BLaER1 (cell line): ENCODE measurements around the gene PLCL1.

Experiments used
- H3K27ac ChIP-seq: shearing (Covaris generic); formaldehyde crosslinking; 2 replicates; pipeline ENCODE4 v1.8.1; 2022
- H3K27me3 ChIP-seq: shearing (Covaris generic); formaldehyde crosslinking; 2 replicates; pipeline ENCODE4 v1.8.1; 2022
- H3K36me3 ChIP-seq: shearing (Covaris generic); formaldehyde crosslinking; 2 replicates; pipeline ENCODE4 v1.8.1; 2022
- H3K4me1 ChIP-seq: shearing (Covaris generic); formaldehyde crosslinking; 2 replicates; pipeline ENCODE4 v1.8.1; 2022
- H3K4me2 ChIP-seq: shearing (Covaris generic); formaldehyde crosslinking; 2 replicates; pipeline ENCODE4 v1.8.1; 2022
- H3K4me3 ChIP-seq: shearing (Covaris generic); formaldehyde crosslinking; 2 replicates; pipeline ENCODE4 v1.8.1; 2022
- H3K9ac ChIP-seq: shearing (Covaris generic); formaldehyde crosslinking; 2 replicates; pipeline ENCODE4 v1.8.1; 2022
- H3K9me3 ChIP-seq: shearing (Covaris generic); formaldehyde crosslinking; 2 replicates; pipeline ENCODE4 v1.8.1; 2022
- H4K20me1 ChIP-seq: shearing (Covaris generic); formaldehyde crosslinking; 2 replicates; pipeline ENCODE4 v1.8.1; 2022
- Cebpa-rat ChIP-seq: shearing (Covaris generic); IDR thresholded peaks from 2 replicates; pipeline ENCODE4 v1.8.1; 2022

The PLCL1 gene

DNA sequence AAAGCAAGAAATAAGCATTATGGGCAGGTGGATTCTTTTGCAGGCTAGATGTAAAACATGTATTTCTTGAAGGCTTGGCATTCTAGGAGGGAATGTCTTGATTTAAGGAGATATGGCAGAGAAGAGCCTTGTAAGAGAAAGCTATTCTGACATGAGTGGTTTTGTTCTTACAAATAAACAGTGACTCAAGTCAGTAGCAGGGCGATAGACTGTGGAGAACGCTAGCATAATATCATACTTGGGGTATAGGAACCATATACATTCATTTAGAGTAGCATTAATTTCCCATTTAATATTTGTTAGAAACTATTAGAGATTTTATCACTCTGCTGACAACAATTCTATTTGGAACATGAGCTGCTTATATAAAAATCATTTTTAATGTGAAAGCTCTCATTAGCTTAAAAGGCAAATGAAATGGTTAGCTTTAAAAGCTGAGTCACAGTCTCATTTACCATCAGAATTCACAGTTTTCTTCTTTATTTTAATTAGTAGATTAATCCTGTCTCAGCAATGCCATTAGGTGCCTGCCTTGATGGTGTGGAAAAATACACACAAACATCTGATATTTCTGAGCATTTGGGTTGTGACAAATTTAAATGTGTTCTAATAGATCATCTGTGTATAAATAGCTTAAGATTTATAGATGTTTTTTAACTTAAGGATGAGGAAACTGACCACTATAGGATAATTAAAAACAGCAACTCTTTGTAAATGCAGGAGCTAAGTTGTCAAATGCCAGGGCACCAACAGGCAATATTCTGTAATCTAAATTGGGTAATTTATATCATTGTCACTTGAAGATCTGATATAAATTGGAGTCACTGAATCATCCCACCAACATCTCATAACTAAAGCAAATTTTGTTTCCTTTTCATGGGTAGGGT lies 276.7 kb downstream of the PLCL1 start:
- H3K27ac ChIP-seq, result no peak overlapping the region
- H3K9me3 ChIP-seq, result no peaks in the 10 kb centered on the region
- H3K4me2 ChIP-seq, result no peak overlapping the region
- no peaks in the 10 kb centered on the region for H3K4me1 ChIP-seq
- H3K27me3 ChIP-seq, result no peaks in the 10 kb centered on the region
- H3K4me3 ChIP-seq, result no peak overlapping the region
- no peak overlapping the region for H3K9ac ChIP-seq
- no peak for TF ChIP-seq Cebpa-rat
- no peaks in the 10 kb centered on the region for H4K20me1 ChIP-seq
- no peaks in the 10 kb centered on the region for H3K36me3 ChIP-seq

DNA sequence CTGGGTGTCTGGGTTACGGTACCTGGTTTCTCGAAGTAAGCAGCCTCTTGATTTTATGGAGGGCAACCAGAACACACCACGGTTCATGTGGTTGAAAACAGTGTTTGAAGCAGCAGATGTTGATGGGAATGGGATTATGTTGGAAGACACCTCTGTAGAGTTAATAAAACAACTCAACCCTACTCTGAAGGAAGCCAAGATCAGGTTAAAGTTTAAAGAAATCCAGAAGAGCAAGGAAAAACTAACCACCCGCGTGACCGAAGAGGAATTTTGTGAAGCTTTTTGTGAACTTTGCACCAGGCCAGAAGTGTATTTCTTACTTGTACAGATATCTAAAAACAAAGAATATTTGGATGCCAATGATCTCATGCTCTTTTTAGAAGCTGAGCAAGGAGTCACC lies 279.8 kb downstream of the PLCL1 start:
- Histone ChIP-seq H3K27me3 (no peaks in the 10 kb centered on the region), H3K9me3 (no peaks in the 10 kb centered on the region), H3K4me2 (no peak overlapping the region), H3K4me1 (no peaks in the 10 kb centered on the region), H3K27ac (no peak overlapping the region), H3K9ac (no peak overlapping the region), H3K4me3 (no peak overlapping the region), H3K36me3 (no peaks in the 10 kb centered on the region), H4K20me1 (no peaks in the 10 kb centered on the region)
- TF ChIP-seq Cebpa-rat, result no peak

DNA sequence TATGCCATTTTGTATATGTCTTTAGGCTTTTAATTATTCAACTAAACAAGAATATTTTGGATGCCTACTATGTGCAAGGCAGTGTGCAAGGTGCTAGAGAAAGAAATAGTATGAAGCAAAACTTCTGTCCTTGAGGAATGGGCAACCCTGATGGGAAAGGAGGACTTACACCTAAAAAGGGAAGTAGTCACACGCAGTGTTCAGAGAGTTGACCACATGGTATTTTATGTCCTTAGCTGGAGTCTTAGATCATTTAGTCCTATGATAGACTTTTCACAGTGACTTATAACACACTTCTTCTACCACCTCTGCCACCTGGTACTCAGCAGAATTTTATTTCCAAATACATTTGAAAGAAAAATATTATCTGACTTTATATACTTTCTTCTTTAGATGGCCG lies 291.6 kb downstream of the PLCL1 start:
- Histone ChIP-seq H3K27ac (no peak overlapping the region), H3K9me3 (no peaks in the 10 kb centered on the region), H4K20me1 (no peaks in the 10 kb centered on the region), H3K9ac (no peak overlapping the region), H3K4me2 (no peak overlapping the region), H3K27me3 (no peaks in the 10 kb centered on the region), H3K36me3 (no peaks in the 10 kb centered on the region), H3K4me1 (no peaks in the 10 kb centered on the region), H3K4me3 (no peak overlapping the region)
- no peak for TF ChIP-seq Cebpa-rat

DNA sequence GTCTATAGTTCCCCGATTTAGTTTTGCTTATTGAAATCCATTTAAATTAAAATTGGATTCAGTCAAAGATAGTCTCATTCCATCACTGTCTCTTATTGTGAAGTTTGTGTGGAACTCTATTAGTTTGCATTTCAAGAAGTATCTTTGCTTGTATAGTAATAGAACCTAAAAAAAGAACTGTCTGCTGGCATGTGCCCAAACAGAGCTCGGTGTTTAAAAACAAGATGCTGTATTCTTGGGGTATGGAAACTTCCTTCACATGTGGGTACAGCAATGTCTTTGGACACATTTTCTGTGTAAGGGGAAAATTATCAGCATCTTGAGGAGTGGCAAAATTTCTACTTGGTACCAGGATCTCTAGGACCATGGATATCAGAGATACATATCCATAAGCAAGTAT lies 292.6 kb downstream of the PLCL1 start:
- no peaks in the 10 kb centered on the region for H3K9me3 ChIP-seq
- H3K4me2 ChIP-seq, result no peak overlapping the region
- H3K4me3 ChIP-seq, result no peak overlapping the region
- no peak for TF ChIP-seq Cebpa-rat
- H3K27ac ChIP-seq, result no peak overlapping the region
- no peak overlapping the region for H3K9ac ChIP-seq
- no peaks in the 10 kb centered on the region for H4K20me1 ChIP-seq
- no peaks in the 10 kb centered on the region for H3K36me3 ChIP-seq
- no peaks in the 10 kb centered on the region for H3K4me1 ChIP-seq
- H3K27me3 ChIP-seq, result no peaks in the 10 kb centered on the region

DNA sequence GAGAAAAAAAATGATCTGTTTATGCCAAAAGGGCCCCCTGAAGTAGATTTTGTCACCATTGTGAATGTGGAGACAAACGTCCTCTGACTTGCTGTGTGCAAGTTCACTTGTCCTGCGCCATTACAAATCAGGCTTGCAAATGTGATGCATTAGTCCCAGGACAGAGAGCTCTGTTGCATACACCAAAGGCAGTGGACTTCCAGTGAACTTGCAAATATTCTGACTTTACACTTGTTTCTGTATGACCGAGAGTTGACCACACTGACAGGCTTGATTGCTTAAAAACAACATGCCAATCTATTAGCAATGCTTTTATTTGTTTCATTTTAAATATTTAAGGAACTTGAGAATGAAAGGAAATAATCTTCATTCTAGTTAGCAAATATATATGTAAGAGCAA lies 293.2 kb downstream of the PLCL1 start:
- Histone ChIP-seq H3K4me3 (no peak overlapping the region), H3K4me2 (no peak overlapping the region), H3K9ac (no peak overlapping the region), H3K27me3 (no peaks in the 10 kb centered on the region), H3K4me1 (no peaks in the 10 kb centered on the region), H3K27ac (no peak overlapping the region), H3K9me3 (no peaks in the 10 kb centered on the region), H4K20me1 (no peaks in the 10 kb centered on the region), H3K36me3 (no peaks in the 10 kb centered on the region)
- no peak for TF ChIP-seq Cebpa-rat

DNA sequence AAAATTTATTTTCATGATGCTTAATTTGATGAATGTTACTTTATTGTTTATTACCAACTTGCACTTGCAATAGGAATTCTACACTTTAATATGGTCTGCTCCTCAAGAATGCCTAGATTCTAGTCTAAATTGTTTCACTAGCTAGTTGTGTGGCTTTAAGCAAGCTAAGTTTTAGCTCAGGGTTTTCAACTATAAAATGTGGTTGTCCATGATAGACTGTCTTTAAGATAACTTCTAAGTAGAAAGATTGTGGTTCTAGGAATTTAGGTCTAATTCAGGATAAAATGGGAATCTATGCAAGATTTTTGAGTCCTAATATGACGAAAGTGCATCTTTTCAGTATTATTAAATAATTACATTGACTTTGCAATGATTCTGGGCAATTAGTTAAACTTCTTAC lies 294.0 kb downstream of the PLCL1 start:
- H3K27me3 ChIP-seq, result no peaks in the 10 kb centered on the region
- H3K4me1 ChIP-seq, result no peaks in the 10 kb centered on the region
- no peak for TF ChIP-seq Cebpa-rat
- H4K20me1 ChIP-seq, result no peaks in the 10 kb centered on the region
- H3K4me3 ChIP-seq, result no peak overlapping the region
- H3K9ac ChIP-seq, result no peak overlapping the region
- H3K27ac ChIP-seq, result no peak overlapping the region
- no peaks in the 10 kb centered on the region for H3K36me3 ChIP-seq
- no peaks in the 10 kb centered on the region for H3K9me3 ChIP-seq
- H3K4me2 ChIP-seq, result no peak overlapping the region

DNA sequence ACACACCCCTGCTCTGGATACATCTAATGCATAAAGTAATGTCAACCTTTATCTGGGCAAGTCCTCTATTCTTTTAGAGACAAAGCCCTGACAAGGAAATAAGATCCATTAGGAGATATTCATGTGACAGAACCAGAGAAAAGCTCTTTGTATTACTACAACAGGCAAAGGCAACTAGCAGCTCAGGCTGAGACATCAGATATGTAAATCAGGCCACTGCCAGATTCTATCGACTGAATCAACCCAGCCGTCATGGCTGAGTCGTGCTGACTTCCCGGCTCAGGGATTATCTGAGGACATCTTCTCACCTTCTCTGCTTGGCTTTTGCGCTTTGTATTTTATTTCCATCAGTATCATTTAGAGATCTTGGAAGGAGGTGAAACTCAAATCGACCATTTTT lies 294.5 kb downstream of the PLCL1 start:
- no peaks in the 10 kb centered on the region for H3K27me3 ChIP-seq
- H3K9me3 ChIP-seq, result no peaks in the 10 kb centered on the region
- H3K9ac ChIP-seq, result no peak overlapping the region
- no peak overlapping the region for H3K27ac ChIP-seq
- H3K36me3 ChIP-seq, result no peaks in the 10 kb centered on the region
- no peak overlapping the region for H3K4me2 ChIP-seq
- H3K4me1 ChIP-seq, result no peaks in the 10 kb centered on the region
- no peak overlapping the region for H3K4me3 ChIP-seq
- TF ChIP-seq Cebpa-rat, result no peak
- H4K20me1 ChIP-seq, result no peaks in the 10 kb centered on the region

DNA sequence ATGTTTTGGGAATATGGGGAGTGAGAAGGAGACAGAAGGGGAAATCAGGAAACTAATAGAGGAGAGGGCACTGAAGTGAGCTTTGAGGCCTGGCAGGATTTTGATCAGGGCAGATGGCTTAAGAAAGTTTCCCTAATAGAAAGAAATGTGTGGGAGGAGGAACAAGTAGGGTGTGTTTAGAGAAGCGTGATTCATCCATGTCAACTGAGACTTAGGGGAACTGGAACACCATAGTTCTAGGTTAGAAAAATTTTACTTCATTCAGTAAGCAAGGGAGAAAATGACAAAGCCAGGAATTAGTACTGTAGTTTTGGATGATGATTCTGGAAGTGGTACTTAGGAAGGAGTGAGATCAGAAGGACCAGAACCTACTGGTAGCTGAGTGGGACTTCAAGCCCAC lies 296.0 kb downstream of the PLCL1 start:
- Histone ChIP-seq H4K20me1 (no peaks in the 10 kb centered on the region), H3K9ac (no peak overlapping the region), H3K4me3 (no peak overlapping the region), H3K9me3 (no peaks in the 10 kb centered on the region), H3K27me3 (no peaks in the 10 kb centered on the region), H3K36me3 (no peaks in the 10 kb centered on the region), H3K4me2 (no peak overlapping the region), H3K27ac (no peak overlapping the region), H3K4me1 (no peaks in the 10 kb centered on the region)
- TF ChIP-seq Cebpa-rat, result no peak

DNA sequence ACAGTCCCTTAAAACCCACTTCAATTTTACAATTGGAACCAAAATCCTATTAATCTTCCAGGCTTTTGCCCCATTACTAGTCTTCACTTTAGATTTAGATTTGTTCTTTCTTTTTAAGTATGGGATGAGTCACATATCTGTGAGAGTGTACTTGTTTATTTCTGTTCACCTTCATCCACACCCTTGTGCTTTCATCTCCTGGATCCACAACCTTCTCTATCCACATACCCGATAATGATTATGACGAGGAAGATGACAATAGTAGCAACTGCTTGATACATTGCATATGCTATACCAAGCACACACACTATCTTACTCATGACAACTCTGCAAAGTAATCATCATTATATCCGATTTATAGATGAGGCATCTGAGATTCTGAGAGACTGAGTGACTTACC lies 297.3 kb downstream of the PLCL1 start:
- no peak for TF ChIP-seq Cebpa-rat
- Histone ChIP-seq H3K9ac (no peak overlapping the region), H3K4me3 (no peak overlapping the region), H3K4me1 (no peaks in the 10 kb centered on the region), H3K4me2 (no peak overlapping the region), H3K27me3 (no peaks in the 10 kb centered on the region), H3K27ac (no peak overlapping the region), H3K9me3 (no peaks in the 10 kb centered on the region), H4K20me1 (no peaks in the 10 kb centered on the region), H3K36me3 (no peaks in the 10 kb centered on the region)

DNA sequence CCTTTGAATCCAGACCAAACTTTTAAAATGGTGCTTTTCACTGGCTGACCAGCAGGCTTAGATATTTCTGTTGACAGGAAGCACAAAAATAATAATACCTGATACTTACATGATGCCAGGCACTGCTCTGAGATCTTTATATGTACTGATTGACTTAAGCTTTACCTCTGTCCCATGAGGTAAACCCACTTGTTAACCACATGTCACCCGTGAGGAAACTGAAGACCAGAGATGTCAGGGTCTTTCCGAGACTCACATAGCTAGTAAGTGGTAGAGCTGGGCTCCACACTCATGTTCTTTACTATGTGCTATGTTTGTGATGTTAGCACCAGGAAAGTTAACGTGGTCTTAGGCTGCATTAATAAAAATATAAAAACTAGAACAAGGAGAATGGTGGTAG lies 297.7 kb downstream of the PLCL1 start:
- no peak for TF ChIP-seq Cebpa-rat
- Histone ChIP-seq H3K4me1 (no peaks in the 10 kb centered on the region), H3K9ac (no peak overlapping the region), H3K27ac (no peak overlapping the region), H4K20me1 (no peaks in the 10 kb centered on the region), H3K36me3 (no peaks in the 10 kb centered on the region), H3K27me3 (no peaks in the 10 kb centered on the region), H3K4me2 (no peak overlapping the region), H3K4me3 (no peak overlapping the region), H3K9me3 (no peaks in the 10 kb centered on the region)

DNA sequence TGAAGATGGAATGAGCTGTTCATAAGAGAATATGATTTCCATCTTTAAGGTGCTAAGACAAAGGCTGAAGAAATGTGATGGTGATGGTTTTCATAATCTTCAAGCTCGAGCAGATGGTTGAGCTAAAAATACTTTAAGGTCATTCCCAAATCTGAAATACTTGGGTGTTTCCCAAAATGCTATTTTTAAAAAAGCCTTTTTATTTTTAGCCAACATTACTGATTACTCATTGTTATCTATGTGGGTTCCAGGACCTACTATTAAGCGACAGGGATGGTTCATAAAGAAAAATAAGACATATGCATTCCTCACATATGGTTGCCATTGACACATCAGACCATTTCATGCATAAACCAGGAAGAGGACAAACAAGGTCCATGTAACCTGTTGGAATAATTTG lies 298.5 kb downstream of the PLCL1 start:
- no peak overlapping the region for H3K4me3 ChIP-seq

More for the DNA sequence above, 298.5 kb downstream of the PLCL1 start:
- H3K9ac ChIP-seq, result no peak overlapping the region
- H3K4me2 ChIP-seq, result no peak overlapping the region
- H3K4me1 ChIP-seq, result no peaks in the 10 kb centered on the region
- no peaks in the 10 kb centered on the region for H3K36me3 ChIP-seq
- no peaks in the 10 kb centered on the region for H4K20me1 ChIP-seq
- TF ChIP-seq Cebpa-rat, result no peak
- H3K27me3 ChIP-seq, result no peaks in the 10 kb centered on the region
- no peak overlapping the region for H3K27ac ChIP-seq
- H3K9me3 ChIP-seq, result no peaks in the 10 kb centered on the region
